Endothelial cell of umbilical vein (primary cell): Measurements from ENCODE around the gene IGFBP6. TPM values are rescaled to one million over a fixed set of nuclear protein-coding genes. Genes with fewer than 3 reads are reported as not detected.

ENCODE experiments used
- BruUV-seq: library from RNA; stranded (reverse); fragments of 400-500 nt; replicated peaks from 2 replicates; lab custom pipeline; 2021; lab: Mats Ljungman, UMichigan
- CTCF ChIA-PET: fragments of 300-600, 350-600 bp; sonication (Branson Sonifier 250); formaldehyde crosslinking; loops from one replicate; lab custom pipeline; 2021; ENCODE audit warnings: antibody characterized with exemption, inconsistent platforms; lab: Charles Lee
- POLR2A ChIA-PET: fragments of 300-600, 350-600 bp; sonication (Branson Sonifier 250); formaldehyde crosslinking; loops from one replicate; lab custom pipeline; 2021; ENCODE audit warnings: antibody characterized with exemption, inconsistent platforms; lab: Charles Lee
- DNase-seq: peaks from one replicate; pipeline ENCODE4 v3.0.0-alpha.2; 2011; ENCODE audit warnings: low read depth, low spot score
- FAIRE-seq: peaks from 2 replicates; lab custom pipeline; 2011; peaks lifted over from hg19 to GRCh38; lab: Jason Lieb, UNC
- H2AFZ ChIP-seq: 2 replicates; pipeline ENCODE4 v1.6.0; 2012; ENCODE audit warnings: low read depth, low read length, control low read depth, inconsistent platforms
- H3K27ac ChIP-seq: 2 replicates; pipeline ENCODE4 v1.5.1; 2011; ENCODE audit warnings: low read depth, mild to moderate bottlenecking, control low read depth, low read length, moderate library complexity; ENCODE audit not compliant: insufficient read depth
- H3K27me3 ChIP-seq, 2 experiments: 2 replicates each; pipeline versions ENCODE4 v1.6.0 to v1.6.1; 2011; ENCODE audit warnings: low read length in 2 of 2, mixed read lengths in 1 of 2; ENCODE audit not compliant: control insufficient read depth in 2 of 2, insufficient read depth in 2 of 2
- H3K36me3 ChIP-seq, 2 experiments: 2 replicates in 1 of 2; 3 replicates in 1 of 2; pipeline ENCODE4 v1.5.1; 2011; ENCODE audit warnings: low read length in 2 of 2, mild to moderate bottlenecking in 1 of 2, moderate library complexity in 1 of 2; ENCODE audit not compliant: control insufficient read depth in 2 of 2, insufficient read depth in 2 of 2; ENCODE audit errors: extremely low read depth in 1 of 2
- H3K4me1 ChIP-seq: 3 replicates; pipeline ENCODE4 v1.5.1; 2011; ENCODE audit warnings: mild to moderate bottlenecking, low read length; ENCODE audit not compliant: control insufficient read depth, insufficient read depth; ENCODE audit errors: extremely low read depth
- H3K4me2 ChIP-seq: 2 replicates; pipeline ENCODE4 v1.6.1; 2011; ENCODE audit warnings: low read length, control low read depth, mixed read lengths; ENCODE audit not compliant: insufficient read depth
- H3K4me3 ChIP-seq, 3 experiments: fragments of 200-600 bp in 1 of 3; sonication (generic), shearing (Covaris generic) in 1 of 3; replicated peaks in 1 of 3; 2 replicates each; pipeline ENCODE4 v1.5.1; 2011 to 2016; ENCODE audit warnings: control low read depth in 3 of 3, low read length in 3 of 3, mild to moderate bottlenecking in 2 of 3, inconsistent platforms in 1 of 3, low read depth in 1 of 3, moderate library complexity in 1 of 3; ENCODE audit not compliant: insufficient read depth in 1 of 3
- H3K79me2 ChIP-seq: 2 replicates; pipeline ENCODE4 v1.6.0; 2012; ENCODE audit warnings: low read length, inconsistent platforms; ENCODE audit not compliant: control insufficient read depth, insufficient read depth
- H3K9ac ChIP-seq: replicated peaks from 2 replicates; pipeline ENCODE3; 2011; ENCODE audit warnings: low read length, control low read depth; ENCODE audit not compliant: insufficient read depth; ENCODE audit errors: extremely low read depth
- H3K9me1 ChIP-seq: replicated peaks from 3 replicates; pipeline ENCODE4 v1.6.0; 2011; ENCODE audit warnings: mild to moderate bottlenecking, low read length; ENCODE audit not compliant: control insufficient read depth, insufficient read depth; ENCODE audit errors: extremely low read depth
- H3K9me3 ChIP-seq: replicated peaks from 2 replicates; pipeline ENCODE4 v1.5.1; 2012; ENCODE audit warnings: low read length, inconsistent platforms; ENCODE audit not compliant: control insufficient read depth, insufficient read depth
- H4K20me1 ChIP-seq: replicated peaks from 2 replicates; pipeline ENCODE3; 2011; ENCODE audit warnings: mild to moderate bottlenecking, low read length; ENCODE audit not compliant: control insufficient read depth, insufficient read depth; ENCODE audit errors: extremely low read depth
- EZH2 ChIP-seq: IDR thresholded peaks from 2 replicates; pipeline ENCODE4 v1.6.1; 2012; ENCODE audit warnings: borderline replicate concordance, low read depth, mild to moderate bottlenecking, moderate library complexity, low read length, inconsistent platforms; ENCODE audit not compliant: severe bottlenecking
- FOS ChIP-seq: IDR thresholded peaks from 2 replicates; pipeline ENCODE4 v1.6.1; 2011; ENCODE audit warnings: mild to moderate bottlenecking, low read length, moderate library complexity, borderline replicate concordance; ENCODE audit not compliant: insufficient read depth
- GATA2 ChIP-seq: IDR thresholded peaks from 2 replicates; pipeline ENCODE4 v1.7.0; 2011; ENCODE audit warnings: low read depth, mild to moderate bottlenecking, moderate library complexity, mixed read lengths, low read length; ENCODE audit not compliant: insufficient read length, insufficient read depth
- JUN ChIP-seq: IDR thresholded peaks from 2 replicates; pipeline ENCODE4 v1.6.1; 2011; ENCODE audit warnings: borderline replicate concordance, low read depth; ENCODE audit not compliant: insufficient read length, insufficient read depth
- MYC ChIP-seq: IDR thresholded peaks from one replicate; pipeline ENCODE4 v1.6.1; 2011; ENCODE audit warnings: mild to moderate bottlenecking, low read depth, low read length
- POLR2A ChIP-seq: IDR thresholded peaks from 2 replicates; pipeline ENCODE4 v1.6.1; 2012; ENCODE audit warnings: low read depth, mild to moderate bottlenecking, control low read depth, low read length
- POLR2AphosphoS5 ChIP-seq: IDR thresholded peaks from 2 replicates; pipeline ENCODE4 v1.6.1; 2012; ENCODE audit warnings: low read depth, mild to moderate bottlenecking, control low read depth, low read length, moderate library complexity; ENCODE audit not compliant: insufficient read depth
- dilution Hi-C: fragments of 300-500 bp; cut with MboI; formaldehyde crosslinking; loops from one replicate; pipeline ENCODE4 v1.15.0; 2019; ENCODE audit warnings: low sequenced_read_pairs; ENCODE audit not compliant: extremely low pct_ligation_motif_present
- intact Hi-C: fragments of 100-400 bp; cut with micrococcal nuclease; formaldehyde crosslinking; loops from one replicate; pipeline ENCODE4 v1.10.0; 2022
- polyA plus RNA-seq, 4 experiments: library from polyadenylated mRNA; depleted of rRNA in 3 of 4; stranded (reverse) in 3 of 4; unstranded in 1 of 4; fragments of >200 nt; gene quantifications; 2 replicates each; pipeline versions ENCODE4 v1.2.1 to v1.2.3, GENCODE V29; 2011 to 2012; ENCODE audit warnings: missing spikeins in 1 of 4
- total RNA-seq: library from RNA; stranded (reverse); gene quantifications from 2 replicates; pipeline ENCODE4 v1.2.3, GENCODE V29; 2021
- TF ChIP-seq, protein P1 (sequence below), 2 donors: IDR thresholded peaks; 1 replicate in 1 of 2; 2 replicates in 1 of 2; pipeline ENCODE4 v1.5.1; 2011; ENCODE audit warnings: low read length in 2 of 2, mild to moderate bottlenecking in 2 of 2, moderate library complexity in 2 of 2, control low read depth in 1 of 2, inconsistent platforms in 1 of 2, low read depth in 1 of 2; ENCODE audit not compliant: insufficient read depth in 1 of 2; ENCODE audit errors: extremely low read depth in 1 of 2
- TF ChIP-seq, protein P2 (sequence below): IDR thresholded peaks from 2 replicates; pipeline ENCODE4 v1.6.1; 2011; ENCODE audit not compliant: insufficient read depth, insufficient read length

Gene IGFBP6
- total and polyA plus RNA-seq, 2 donors (not counting 3 experiments of a cell fraction or from before 2014, with no cell fraction given): 14.1 to 18.2 TPM

DNA sequence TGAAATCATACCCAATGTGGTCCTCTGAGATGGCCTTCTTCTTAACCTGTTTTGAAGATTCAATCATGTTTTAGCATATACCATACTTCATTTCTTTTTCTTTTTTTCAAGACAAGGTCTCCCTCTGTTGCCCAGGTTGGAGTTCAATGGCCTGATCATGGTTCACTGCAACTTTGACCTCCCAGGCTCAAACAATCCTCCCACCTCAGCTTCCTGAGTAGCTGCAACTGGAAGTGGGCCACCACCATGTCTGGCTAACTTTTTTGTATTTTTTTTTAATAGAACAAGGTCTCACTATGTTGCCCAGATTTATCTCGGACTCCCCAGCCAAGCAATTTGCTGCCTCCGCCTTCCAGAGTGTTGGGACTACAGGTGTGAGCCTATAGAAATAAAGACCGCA, 36.3 kb downstream of the IGFBP6 start:
- TF ChIP-seq MYC (no peak), POLR2AphosphoS5 (no peak), EZH2 (no peak), GATA2 (no peak)
- POLR2A ChIA-PET: no interaction called here
- CTCF ChIA-PET: no interaction called here
- no TSS peak for BruUV-seq
- dilution Hi-C loops: loop anchor here (10.0 kb wide), 1 partner anchor 51 kb away; the partner anchor contains the start of genes CSAD and ZNF740
- Histone ChIP-seq H3K27me3 (peaks cover 3 to 5% of the 10 kb centered on the region in 2 experiments), H4K20me1 (no peaks in the 10 kb centered on the region), H3K27ac (no peak overlapping the region), H3K4me2 (no peak overlapping the region), H3K9me3 (no peaks in the 10 kb centered on the region), H3K9ac (no peak overlapping the region), H3K4me1 (no peaks in the 10 kb centered on the region), H3K36me3 (no peaks in the 10 kb centered on the region), H3K79me2 (no peaks in the 10 kb centered on the region), H2AFZ (no peak overlapping the region), H3K4me3 (no peak overlapping the region), H3K9me1 (no peaks in the 10 kb centered on the region)
- DNase-seq (no peak), FAIRE-seq (no peak)
- intact Hi-C loops: no loop called here

DNA sequence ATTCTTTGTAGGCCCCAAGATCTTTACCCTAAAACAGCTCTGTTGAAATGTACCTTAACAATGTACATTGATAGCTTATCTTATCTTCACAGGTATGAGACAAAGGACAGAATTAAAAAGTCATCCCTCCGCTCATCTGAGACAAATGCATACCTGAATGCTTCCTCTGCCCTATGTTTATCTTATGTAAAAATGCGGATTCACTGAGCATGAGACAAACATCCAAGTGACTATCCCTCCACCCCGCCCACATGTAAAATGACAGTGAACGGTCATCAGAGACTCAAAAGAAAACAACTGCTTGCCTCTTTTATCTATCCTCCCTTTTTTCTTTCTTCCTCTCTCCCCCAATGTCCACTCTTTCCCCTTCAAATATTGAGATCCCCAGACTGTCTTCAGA, 45.9 kb downstream of the IGFBP6 start:
- DNase-seq: no peak
- Histone ChIP-seq H4K20me1 (no peaks in the 10 kb centered on the region), H3K4me2 (no peak overlapping the region), H3K36me3 (no peaks in the 10 kb centered on the region), H3K27me3 (peaks cover 5 to 6% of the 10 kb centered on the region in 2 experiments), H3K27ac (no peak overlapping the region), H3K9me3 (no peaks in the 10 kb centered on the region), H3K4me1 (no peaks in the 10 kb centered on the region), H2AFZ (no peak overlapping the region), H3K9me1 (no peaks in the 10 kb centered on the region), H3K79me2 (no peaks in the 10 kb centered on the region), H3K9ac (no peak overlapping the region), H3K4me3 (no peak overlapping the region)
- TF ChIP-seq, protein P1, sequence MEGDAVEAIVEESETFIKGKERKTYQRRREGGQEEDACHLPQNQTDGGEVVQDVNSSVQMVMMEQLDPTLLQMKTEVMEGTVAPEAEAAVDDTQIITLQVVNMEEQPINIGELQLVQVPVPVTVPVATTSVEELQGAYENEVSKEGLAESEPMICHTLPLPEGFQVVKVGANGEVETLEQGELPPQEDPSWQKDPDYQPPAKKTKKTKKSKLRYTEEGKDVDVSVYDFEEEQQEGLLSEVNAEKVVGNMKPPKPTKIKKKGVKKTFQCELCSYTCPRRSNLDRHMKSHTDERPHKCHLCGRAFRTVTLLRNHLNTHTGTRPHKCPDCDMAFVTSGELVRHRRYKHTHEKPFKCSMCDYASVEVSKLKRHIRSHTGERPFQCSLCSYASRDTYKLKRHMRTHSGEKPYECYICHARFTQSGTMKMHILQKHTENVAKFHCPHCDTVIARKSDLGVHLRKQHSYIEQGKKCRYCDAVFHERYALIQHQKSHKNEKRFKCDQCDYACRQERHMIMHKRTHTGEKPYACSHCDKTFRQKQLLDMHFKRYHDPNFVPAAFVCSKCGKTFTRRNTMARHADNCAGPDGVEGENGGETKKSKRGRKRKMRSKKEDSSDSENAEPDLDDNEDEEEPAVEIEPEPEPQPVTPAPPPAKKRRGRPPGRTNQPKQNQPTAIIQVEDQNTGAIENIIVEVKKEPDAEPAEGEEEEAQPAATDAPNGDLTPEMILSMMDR (IDR thresholded peaks at IDR 0.05; ENCODE audit: extremely low read depth in 1 of 2, insufficient read depth in 1 of 2, low read depth in 1 of 2, low read length in 2 of 2): no peak
- no peak for TF ChIP-seq POLR2A
- no peak for TF ChIP-seq EZH2
- no peak for TF ChIP-seq GATA2
- TF ChIP-seq MYC: no peak
- no peak for TF ChIP-seq FOS
- TF ChIP-seq, protein P2, sequence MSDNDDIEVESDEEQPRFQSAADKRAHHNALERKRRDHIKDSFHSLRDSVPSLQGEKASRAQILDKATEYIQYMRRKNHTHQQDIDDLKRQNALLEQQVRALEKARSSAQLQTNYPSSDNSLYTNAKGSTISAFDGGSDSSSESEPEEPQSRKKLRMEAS: no peak
- no peak for TF ChIP-seq POLR2AphosphoS5
- TF ChIP-seq JUN: no peak
- FAIRE-seq: no peak
- POLR2A ChIA-PET: interaction anchor here (0.7 kb wide), 1 partner anchor 46 kb away, joined by 10 read pairs; the partner anchor contains the start of gene IGFBP6
- intact Hi-C loops (no loop called here), dilution Hi-C loops (no loop called here)
- no TSS peak for BruUV-seq
- CTCF ChIA-PET: no interaction called here
